Adrenal gland (tissue), 5 donors: ENCODE data around the gene LAMA2.

Experiments
- POLR2A ChIP-seq, 2 donors: fragments of 450-650 bp; IDR thresholded peaks; one replicate each; pipeline ENCODE4 v1.6.1; 2017; ENCODE audit warnings: antibody characterized with exemption in 2 of 2, mild to moderate bottlenecking in 2 of 2, moderate library complexity in 1 of 2
- TF ChIP-seq, protein P1 (sequence below), 6 experiments: fragments of 450-650 bp in 4 of 6; fragments of 200-600 bp in 2 of 6; sonication (generic) in 1 of 6; IDR thresholded peaks; 1 replicate in 5 of 6; 2 replicates in 1 of 6; pipeline versions ENCODE4 v1.5.1 to v1.8.0; 2016 to 2021; ENCODE audit warnings: antibody characterized with exemption in 6 of 6, mild to moderate bottlenecking in 2 of 6, moderate library complexity in 1 of 6
- donor health status: DM: no; HTN: no; CAD: no.

- TF ChIP-seq, protein P1, sequence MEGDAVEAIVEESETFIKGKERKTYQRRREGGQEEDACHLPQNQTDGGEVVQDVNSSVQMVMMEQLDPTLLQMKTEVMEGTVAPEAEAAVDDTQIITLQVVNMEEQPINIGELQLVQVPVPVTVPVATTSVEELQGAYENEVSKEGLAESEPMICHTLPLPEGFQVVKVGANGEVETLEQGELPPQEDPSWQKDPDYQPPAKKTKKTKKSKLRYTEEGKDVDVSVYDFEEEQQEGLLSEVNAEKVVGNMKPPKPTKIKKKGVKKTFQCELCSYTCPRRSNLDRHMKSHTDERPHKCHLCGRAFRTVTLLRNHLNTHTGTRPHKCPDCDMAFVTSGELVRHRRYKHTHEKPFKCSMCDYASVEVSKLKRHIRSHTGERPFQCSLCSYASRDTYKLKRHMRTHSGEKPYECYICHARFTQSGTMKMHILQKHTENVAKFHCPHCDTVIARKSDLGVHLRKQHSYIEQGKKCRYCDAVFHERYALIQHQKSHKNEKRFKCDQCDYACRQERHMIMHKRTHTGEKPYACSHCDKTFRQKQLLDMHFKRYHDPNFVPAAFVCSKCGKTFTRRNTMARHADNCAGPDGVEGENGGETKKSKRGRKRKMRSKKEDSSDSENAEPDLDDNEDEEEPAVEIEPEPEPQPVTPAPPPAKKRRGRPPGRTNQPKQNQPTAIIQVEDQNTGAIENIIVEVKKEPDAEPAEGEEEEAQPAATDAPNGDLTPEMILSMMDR (IDR thresholded peaks at IDR 0.05) = no peak
- TF ChIP-seq POLR2A (IDR thresholded peaks at IDR 0.05) = no peak
Measured at GRCh38 chr6:129089357-129089756, 206.4 kb downstream of the LAMA2 start.
